ENCODE results near the gene WDR82. TPM values are rescaled to one million over a fixed set of nuclear protein-coding genes. Genes with fewer than 3 reads are reported as not detected.

WDR82 gene
- total and polyA plus RNA-seq, 2 experiments from 2014 or later: 24.8 to 52.1 TPM

DNA sequence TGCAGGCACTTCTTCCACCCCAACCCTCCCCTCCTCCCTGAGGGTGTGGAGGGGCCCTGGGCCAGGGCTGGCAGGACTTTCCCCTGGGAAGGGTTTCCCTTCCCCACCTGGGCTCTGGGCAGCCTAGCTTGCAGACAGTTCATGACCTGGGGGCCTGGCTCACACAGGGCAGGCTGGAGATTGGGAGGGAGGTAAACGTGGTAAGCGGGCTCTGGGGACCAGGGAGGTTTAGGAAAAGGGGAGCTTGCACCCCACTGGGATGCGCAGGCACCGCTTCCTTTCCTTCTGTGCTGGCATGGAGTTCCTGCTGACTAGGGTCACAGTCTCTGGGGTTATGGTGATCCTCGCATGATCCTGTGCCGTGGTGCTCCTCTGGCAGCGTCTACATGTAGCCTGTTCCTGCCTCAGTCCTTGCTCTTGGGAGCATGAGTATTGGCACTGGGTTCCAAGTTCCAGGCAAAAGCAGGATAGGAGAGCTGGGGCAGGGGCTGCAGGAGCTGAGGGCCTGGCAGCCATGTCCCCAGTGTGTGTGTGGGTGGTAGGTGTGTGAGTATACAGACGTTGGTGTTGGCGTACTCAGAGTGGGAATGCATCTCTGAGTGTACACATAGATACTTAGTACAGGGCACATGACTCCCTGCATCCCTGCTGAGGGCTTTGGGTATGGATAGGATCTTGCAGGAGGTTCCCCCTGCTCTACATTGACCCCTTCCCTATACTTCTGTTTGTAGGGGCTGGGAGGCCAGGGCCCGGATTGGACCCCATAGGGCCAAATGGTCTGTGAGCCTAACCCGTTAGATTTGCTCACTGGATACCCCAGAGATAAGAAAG, 16.1 kb upstream of the WDR82 start:
- H3K27ac ChIP-seq: no peak overlapping the region
- H2AFZ ChIP-seq: no peak overlapping the region
- no peak for DNase-seq (ENCODE audit: low spot score)
- peaks cover 21% of the 10 kb centered on the region for H3K4me1 ChIP-seq (ENCODE audit: insufficient read depth)
- H3K4me2 ChIP-seq: no peak overlapping the region
- TF ChIP-seq, protein P1, sequence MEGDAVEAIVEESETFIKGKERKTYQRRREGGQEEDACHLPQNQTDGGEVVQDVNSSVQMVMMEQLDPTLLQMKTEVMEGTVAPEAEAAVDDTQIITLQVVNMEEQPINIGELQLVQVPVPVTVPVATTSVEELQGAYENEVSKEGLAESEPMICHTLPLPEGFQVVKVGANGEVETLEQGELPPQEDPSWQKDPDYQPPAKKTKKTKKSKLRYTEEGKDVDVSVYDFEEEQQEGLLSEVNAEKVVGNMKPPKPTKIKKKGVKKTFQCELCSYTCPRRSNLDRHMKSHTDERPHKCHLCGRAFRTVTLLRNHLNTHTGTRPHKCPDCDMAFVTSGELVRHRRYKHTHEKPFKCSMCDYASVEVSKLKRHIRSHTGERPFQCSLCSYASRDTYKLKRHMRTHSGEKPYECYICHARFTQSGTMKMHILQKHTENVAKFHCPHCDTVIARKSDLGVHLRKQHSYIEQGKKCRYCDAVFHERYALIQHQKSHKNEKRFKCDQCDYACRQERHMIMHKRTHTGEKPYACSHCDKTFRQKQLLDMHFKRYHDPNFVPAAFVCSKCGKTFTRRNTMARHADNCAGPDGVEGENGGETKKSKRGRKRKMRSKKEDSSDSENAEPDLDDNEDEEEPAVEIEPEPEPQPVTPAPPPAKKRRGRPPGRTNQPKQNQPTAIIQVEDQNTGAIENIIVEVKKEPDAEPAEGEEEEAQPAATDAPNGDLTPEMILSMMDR (IDR thresholded peaks at IDR 0.05; ENCODE audit: poor library complexity): no peak
- TF ChIP-seq EZH2phosphoT487 (IDR thresholded peaks at IDR 0.05; ENCODE audit: low read depth, severe bottlenecking, unreplicated experiment) (no peak), EZH2 (IDR thresholded peaks at IDR 0.05; ENCODE audit: borderline replicate concordance) (no peak)
- no peaks in the 10 kb centered on the region for H3K9me3 ChIP-seq (ENCODE audit: low read depth)
- no peaks in the 10 kb centered on the region for H3K27me3 ChIP-seq
- no peaks in the 10 kb centered on the region for H3K9me2 ChIP-seq (replicated peaks; ENCODE audit: insufficient read depth)
- H4K20me1 ChIP-seq (ENCODE audit: insufficient read depth, poor library complexity, severe bottlenecking): peaks cover 3% of the 10 kb centered on the region
- WGBS (ENCODE audit: low lambda C conversion rate, missing lambda C conversion rate): 90% methylated on average over 11 of the region's 11 CpGs
- no peak overlapping the region for H3K4me3 ChIP-seq
- no peaks in the 10 kb centered on the region for H3K36me3 ChIP-seq (replicated peaks; ENCODE audit: insufficient read depth, low read depth)
- H3K79me2 ChIP-seq: peaks cover 29% of the 10 kb centered on the region

DNA sequence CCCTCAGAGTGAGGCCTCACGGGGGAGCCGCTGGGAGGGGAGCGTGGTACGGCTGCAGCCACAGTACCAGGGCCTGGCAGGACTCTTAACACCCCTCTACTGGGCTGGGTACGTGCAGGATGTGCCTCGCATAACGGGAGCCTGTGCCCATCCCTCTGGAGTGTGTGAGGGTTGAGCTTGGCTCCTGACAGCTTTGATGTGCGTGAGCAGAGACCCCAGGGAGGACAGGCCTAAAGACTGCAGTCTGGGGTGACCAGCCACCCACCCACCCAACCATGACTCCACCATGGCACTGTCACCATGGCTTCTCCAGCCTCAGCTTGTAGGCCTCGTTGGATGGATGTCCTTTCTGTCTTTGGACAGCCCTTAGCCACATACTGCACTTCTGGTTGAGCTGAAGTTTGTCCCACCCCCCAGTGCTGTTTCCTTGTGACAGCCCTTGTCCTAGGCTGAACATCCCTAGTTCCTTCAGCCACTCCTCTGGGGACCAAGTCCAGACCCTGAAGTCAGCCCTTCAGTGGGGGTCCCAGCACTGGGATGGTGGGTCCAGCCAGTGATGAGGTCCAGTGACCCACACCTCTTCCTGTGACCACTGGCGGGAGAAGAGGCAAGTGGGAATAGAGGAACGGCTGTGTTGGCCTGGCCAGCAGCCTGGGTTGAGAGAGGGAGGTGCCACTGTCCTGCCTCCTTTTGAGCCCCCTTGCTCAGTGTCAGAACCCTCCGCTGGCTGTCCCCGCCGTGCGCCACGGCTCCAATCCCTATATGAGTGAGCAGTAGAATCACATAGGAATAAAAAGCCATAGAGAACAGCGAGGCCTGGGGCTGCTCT, 15.3 kb upstream of the WDR82 start:
- DNase-seq (ENCODE audit: low spot score): no peak
- peaks cover 20% of the 10 kb centered on the region for H3K4me1 ChIP-seq (ENCODE audit: insufficient read depth)
- H3K27ac ChIP-seq: no peak overlapping the region
- H3K4me3 ChIP-seq: no peak overlapping the region
- TF ChIP-seq EZH2 (IDR thresholded peaks at IDR 0.05; ENCODE audit: borderline replicate concordance): no peak
- no peak for TF ChIP-seq EZH2phosphoT487 (IDR thresholded peaks at IDR 0.05; ENCODE audit: low read depth, severe bottlenecking, unreplicated experiment)
- TF ChIP-seq, protein P1 (IDR thresholded peaks at IDR 0.05; ENCODE audit: poor library complexity): no peak
- no peaks in the 10 kb centered on the region for H3K27me3 ChIP-seq
- no peak overlapping the region for H3K4me2 ChIP-seq
- H3K9me3 ChIP-seq (ENCODE audit: low read depth): no peaks in the 10 kb centered on the region
- no peaks in the 10 kb centered on the region for H3K9me2 ChIP-seq (replicated peaks; ENCODE audit: insufficient read depth)
- H3K79me2 ChIP-seq: peaks cover 29% of the 10 kb centered on the region
- peaks cover 3% of the 10 kb centered on the region for H4K20me1 ChIP-seq (ENCODE audit: insufficient read depth, poor library complexity, severe bottlenecking)
- no peak overlapping the region for H2AFZ ChIP-seq
- 89% methylated on average over 17 of the region's 17 CpGs for WGBS (ENCODE audit: low lambda C conversion rate, missing lambda C conversion rate)
- no peaks in the 10 kb centered on the region for H3K36me3 ChIP-seq (replicated peaks; ENCODE audit: insufficient read depth, low read depth)

DNA sequence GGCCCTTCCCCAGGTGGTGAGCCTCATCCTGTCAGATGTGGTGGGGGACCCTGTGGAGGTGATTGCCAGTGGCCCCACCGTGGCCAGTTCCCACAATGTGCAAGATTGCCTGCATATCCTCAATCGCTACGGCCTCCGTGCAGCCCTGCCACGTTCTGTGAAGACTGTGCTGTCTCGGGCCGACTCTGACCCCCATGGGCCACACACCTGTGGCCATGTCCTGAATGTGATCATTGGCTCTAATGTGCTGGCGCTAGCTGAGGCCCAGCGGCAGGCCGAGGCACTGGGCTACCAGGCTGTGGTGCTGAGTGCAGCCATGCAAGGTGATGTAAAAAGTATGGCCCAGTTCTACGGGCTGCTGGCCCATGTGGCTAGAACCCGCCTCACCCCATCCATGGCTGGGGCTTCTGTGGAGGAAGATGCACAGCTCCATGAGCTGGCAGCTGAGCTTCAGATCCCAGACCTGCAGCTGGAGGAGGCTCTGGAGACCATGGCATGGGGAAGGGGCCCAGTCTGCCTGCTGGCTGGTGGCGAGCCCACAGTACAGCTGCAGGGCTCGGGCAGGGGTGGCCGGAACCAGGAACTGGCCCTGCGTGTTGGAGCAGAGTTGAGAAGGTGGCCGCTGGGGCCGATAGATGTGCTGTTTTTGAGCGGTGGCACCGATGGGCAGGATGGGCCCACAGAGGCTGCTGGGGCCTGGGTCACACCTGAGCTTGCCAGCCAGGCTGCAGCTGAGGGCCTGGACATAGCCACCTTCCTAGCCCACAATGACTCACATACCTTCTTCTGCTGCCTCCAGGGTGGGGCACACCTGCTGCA, 14.0 kb upstream of the WDR82 start:
- Histone ChIP-seq H2AFZ (no peak overlapping the region), H3K9me3 (ENCODE audit: low read depth) (no peaks in the 10 kb centered on the region), H3K79me2 (peaks cover 27% of the 10 kb centered on the region), H3K4me1 (ENCODE audit: insufficient read depth) (peaks cover 13% of the 10 kb centered on the region), H4K20me1 (ENCODE audit: insufficient read depth, poor library complexity, severe bottlenecking) (peaks cover 3% of the 10 kb centered on the region), H3K4me2 (peak overlapping the region; percentile 80), H3K27me3 (no peaks in the 10 kb centered on the region), H3K9me2 (replicated peaks; ENCODE audit: insufficient read depth) (no peaks in the 10 kb centered on the region), H3K36me3 (replicated peaks; ENCODE audit: insufficient read depth, low read depth) (no peaks in the 10 kb centered on the region), H3K4me3 (no peak overlapping the region), H3K27ac (no peak overlapping the region)
- 98% methylated on average over 20 of the region's 20 CpGs for WGBS (ENCODE audit: low lambda C conversion rate, missing lambda C conversion rate)
- TF ChIP-seq EZH2phosphoT487 (IDR thresholded peaks at IDR 0.05; ENCODE audit: low read depth, severe bottlenecking, unreplicated experiment): no peak
- no peak for TF ChIP-seq EZH2 (IDR thresholded peaks at IDR 0.05; ENCODE audit: borderline replicate concordance)
- TF ChIP-seq, protein P1 (IDR thresholded peaks at IDR 0.05; ENCODE audit: poor library complexity): no peak
- DNase-seq (ENCODE audit: low spot score): no peak
